Hematopoietic multipotent progenitor cell treated with erythropoietin and hydrocortisone succinate and interleukin-3 and kit ligand, for 15 days (in vitro differentiated cells): ENCODE data around the gene CDH6.

Source experiments
- DNase-seq: peaks from one replicate; pipeline ENCODE4 v3.0.0-alpha.2; 2015; ENCODE audit warnings: low spot score

Gene CDH6

DNA sequence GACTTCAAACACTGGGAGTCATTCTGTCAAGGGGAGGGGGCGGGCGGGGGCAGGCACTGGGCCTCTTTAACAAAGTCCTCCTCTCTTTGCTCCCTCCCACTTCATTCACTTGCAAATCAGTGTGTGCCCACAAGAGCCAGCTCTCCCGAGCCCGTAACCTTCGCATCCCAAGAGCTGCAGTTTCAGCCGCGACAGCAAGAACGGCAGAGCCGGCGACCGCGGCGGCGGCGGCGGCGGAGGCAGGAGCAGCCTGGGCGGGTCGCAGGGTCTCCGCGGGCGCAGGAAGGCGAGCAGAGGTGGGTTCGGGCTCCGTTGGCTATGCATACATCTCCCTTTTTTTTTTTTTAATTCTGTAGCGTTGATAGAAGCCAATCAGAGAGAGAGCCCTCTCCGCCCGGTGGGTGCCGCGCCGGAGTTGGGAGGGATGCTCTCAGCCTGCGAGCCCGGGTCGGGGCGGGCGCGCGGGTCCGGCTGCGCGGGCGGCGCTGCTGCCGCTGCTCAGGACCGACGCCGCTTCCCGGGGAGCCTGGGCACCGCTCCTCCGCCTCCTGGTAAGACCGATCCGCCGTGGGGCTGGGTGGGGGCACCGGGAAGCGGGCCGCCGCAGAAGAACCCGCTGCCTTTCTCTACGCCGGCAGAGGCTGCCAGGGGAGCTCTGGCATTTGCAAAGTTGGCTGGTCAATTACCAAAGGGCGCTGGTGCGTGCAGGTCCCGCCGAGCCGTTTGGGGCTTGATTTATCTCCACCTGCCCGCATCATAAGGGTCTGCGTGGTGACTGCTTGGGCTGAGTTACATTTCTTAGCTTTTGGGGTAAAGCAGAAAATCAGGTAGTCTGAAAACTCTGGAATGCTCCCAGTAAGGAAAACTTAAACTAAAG is at the start of gene CDH6:
TSS of gene CDH6 (plus strand) at position 96 of the 877 bp plus-strand sequence. CDS start 73,788 bp downstream, outside the sequence.
- no peak for DNase-seq

DNA sequence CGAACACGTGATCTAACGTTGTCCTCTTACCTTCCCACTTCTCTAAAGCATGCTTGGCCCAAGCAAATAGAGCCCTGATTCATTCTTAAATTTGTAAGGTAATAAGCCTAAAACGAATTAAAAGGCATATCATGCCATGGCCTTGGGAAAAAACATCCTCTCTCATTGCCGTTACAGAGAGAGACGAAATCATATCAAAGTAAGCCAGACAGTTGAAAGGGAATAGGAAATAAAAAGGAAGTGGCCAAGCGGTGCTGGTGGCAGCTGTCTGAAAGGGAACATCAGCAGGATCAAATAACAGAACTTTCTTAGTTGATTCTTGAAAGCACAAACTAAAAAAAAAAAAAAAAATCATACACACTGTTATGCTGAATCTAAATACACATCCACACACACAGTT is 49.1 kb upstream of the CDH6 start:
- DNase-seq, result no peak

- no peak for DNase-seq
Observed at GRCh38 chr5:31148959-31149475, 44.5 kb upstream of the CDH6 start.

- DNase-seq, result no peak
Observed at GRCh38 chr5:31153521-31153920, 40.0 kb upstream of the CDH6 start.

DNA sequence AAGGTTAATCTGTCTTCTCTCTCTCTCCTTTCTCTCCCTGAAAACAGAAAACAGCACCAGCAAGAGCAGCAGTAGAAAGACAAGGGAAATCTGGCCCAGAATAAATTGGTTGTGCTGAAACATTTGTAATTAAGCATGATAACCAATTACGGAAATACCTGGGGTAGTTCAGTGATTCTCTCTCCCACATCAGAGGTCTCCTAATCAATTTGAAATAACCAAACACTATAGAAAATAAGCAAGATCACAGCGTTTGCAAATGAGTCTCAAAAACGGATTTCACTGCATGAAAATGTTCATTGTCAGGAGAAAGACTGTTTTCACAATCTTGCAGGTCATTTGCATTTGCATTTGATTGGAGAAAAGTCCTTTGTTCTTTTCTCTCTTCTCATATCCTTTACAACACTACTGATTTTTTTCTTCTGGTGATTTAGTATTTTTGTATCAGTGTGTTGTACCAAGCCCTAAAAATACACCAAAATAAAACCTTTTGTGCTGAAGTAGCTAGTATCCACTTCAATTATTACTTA is 36.8 kb upstream of the CDH6 start:
- DNase-seq, result no peak

DNA sequence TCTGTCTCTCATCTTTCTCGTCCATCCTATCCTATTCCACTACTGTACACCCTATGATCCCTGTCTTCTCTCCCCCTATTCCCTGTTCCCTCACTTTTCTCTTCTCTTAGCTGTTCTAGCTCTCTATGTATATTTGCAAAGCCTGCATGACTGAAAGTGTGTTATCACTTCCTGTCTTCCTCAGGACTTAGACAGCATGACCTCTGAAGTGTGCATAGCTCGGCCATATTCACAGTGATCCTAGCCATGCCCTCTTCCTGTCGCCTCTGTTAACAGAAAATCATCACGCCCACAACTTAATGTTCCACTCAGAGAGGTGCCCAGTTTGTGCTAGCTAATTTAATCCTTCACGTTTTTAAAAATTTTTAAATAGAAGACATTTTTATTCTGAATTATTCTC is 35.8 kb upstream of the CDH6 start:
- no peak for DNase-seq

GRCh38 chr5:31158686-31159085 is 34.8 kb upstream of the CDH6 start:
- DNase-seq, result no peak

- no peak for DNase-seq
Observed at GRCh38 chr5:31161781-31162181, 31.7 kb upstream of the CDH6 start.

GRCh38 chr5:31165729-31166128 is 27.8 kb upstream of the CDH6 start:
- DNase-seq, result no peak

DNA sequence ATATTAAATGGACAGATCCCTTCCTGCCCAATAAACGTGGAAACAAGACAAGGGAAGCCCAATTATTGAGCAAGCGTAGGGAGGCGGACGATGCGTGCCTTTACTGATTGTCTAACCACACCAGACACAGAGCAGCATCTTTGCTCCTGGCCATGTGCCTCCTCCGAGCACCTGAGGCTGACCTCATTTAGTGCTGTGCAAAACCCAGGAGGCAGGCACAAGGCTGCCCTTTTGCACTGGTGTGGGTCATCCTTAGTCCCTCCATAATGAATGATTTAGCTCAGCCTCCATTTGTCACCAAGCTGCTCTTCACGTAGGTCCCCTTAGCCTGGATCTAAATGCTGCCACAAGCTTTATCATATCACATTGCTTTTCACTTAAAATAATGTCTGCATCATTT is 24.1 kb upstream of the CDH6 start:
- no peak for DNase-seq

- no peak for DNase-seq
Observed at GRCh38 chr5:31172881-31173280, 20.6 kb upstream of the CDH6 start.

DNA sequence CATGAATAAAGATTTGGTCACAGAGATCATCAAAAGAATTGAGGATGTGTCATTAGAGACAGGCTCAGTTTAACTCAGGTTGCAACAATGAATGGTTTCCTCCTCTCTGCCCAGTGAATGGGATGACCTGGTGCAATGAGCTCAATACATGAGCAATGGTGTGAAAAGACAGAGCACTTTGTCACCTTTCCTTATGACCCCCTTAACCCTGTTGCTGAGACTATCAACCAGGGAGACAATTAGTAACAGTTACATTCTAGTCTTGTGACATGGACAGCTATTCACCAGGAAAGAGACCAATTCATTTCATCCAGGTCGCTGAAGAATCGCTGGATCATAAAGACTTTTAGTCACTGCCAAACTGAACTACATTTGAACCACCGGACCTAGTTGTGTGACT is 19.9 kb upstream of the CDH6 start:
- no peak for DNase-seq

- DNase-seq, result no peak
Observed at GRCh38 chr5:31181376-31181987, 12.0 kb upstream of the CDH6 start.

GRCh38 chr5:31182136-31182535 is 11.3 kb upstream of the CDH6 start:
- DNase-seq, result no peak

DNA sequence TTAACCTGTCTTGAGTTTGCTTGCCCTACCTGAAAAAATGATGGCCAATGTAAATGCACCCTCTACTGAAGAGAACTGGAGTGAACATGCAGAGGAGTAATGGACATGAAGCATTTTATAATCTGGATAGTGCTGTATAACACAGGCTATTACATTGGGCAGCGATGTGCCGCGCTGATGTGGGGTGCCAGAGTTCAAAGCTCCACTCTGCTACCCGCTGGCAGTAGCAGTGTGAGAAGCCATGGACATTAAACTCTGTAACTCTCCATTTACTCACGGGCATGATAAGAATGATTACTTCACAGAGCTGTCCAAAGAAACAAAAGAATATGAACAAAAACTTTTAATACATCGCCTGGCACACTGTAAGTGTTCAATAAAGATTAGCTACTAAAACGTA is 7.5 kb upstream of the CDH6 start:
- no peak for DNase-seq

DNA sequence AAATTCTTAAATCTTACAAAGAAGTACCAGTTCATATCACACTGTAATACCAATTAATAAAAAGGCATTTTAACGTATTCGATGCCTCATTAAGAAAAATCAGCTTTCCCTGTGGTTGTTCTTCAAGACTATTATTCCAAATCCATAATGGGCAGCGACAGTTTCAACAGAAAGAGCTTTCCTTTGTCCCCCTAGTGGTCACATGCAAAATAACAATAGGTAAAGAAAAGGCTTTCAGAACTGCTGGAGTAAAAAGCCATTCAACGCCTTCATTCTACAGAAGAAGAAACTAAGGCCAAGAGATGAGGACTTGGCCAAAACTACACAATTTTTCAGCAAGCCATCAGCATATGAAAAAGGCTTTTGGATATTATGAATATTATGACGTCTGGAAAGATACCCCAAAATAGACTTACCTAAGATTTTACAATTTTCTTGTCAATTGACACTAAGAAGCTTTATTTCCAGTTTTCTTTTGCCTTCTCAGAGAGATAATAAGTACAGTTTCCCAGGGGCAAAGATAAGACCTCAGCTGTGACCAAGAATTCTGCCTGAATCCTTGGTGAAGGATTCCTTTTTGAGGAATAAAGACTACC is 6.7 kb upstream of the CDH6 start:
- peak; percentile 25 for DNase-seq

DNA sequence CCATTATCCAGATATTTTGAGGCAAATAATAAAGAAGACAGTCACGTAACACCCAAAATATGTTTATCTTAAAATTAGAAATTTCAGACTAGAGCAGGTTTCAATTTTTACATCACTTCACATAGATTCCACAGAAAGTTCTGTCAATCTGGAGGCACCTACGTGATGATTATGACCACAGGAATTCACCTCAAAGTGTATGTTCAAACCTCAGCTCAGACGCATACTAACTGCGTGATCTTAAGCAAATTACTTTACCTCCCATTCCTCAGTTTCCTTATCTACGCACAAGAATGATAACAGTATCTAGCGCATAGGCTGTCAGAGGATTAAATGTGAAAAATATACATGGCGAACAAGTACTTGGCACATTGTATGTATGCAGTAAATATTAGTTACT is 5.9 kb upstream of the CDH6 start:
- no peak for DNase-seq

- no peak for DNase-seq
Observed at GRCh38 chr5:31192442-31192841, 1.0 kb upstream of the CDH6 start.

- no peak for DNase-seq
Observed at GRCh38 chr5:31193116-31193515, 370 bp upstream of the CDH6 start.

DNA sequence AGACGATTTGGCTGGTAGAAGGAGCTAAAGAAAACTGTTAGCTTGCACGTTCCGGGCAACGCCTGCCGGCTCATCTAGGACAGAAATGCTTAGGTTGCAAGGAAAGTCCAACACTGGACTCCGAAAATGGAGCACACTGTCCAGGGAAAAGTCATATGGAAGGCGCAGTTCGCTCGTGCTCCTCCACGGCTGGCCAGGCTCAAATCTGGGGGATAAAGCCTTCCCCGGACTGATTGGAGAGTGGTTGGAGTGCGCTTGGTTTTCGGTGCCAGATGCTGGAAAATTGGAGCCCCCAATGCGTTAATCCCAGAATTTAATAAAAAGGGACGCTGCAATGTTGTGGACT is 955 bp downstream of the CDH6 start:
- no peak for DNase-seq

DNA sequence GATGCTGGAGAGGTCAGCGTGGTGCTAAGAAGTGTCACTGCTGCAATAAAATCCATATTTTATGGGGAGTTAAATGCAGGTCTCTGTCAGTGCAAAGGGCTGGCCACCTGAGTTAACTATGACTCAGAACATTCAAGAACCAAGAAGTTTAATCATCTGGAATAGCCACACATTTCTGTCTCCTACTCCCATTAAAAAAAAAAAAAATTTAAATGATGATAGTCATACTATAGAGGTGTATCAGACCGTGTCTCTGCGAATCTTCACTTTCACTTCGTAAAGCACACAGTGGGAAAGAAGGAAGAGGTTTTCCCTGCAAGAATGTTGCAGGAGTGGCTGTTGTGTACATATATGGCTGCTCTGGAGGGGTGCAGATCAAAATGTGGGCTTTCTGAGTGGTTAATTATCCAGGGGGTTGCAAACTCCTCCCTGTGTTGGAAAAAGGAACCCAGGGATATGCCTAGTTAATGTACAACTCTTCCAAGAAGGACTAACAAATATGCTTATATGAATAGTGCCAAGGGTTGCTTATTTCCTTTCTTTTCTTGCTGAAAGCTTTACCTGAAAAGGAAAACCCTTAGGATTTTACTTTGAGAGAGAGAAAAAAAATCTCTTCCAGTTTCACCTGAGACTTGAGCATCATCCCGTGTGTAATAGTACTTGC is 1.5 kb downstream of the CDH6 start:
- no peak for DNase-seq

GRCh38 chr5:31196309-31196708 is 2.8 kb downstream of the CDH6 start:
- no peak for DNase-seq
